ENCODE measurements around the gene SLC9A8.

The SLC9A8 gene

GRCh38 chr20:49865559-49865958 is 52.9 kb downstream of the SLC9A8 start:
- ATAC-seq = no peak
- TF ChIP-seq ARNTL (CRISPR knock-in tag; IDR thresholded peaks at IDR 0.05; ENCODE audit: borderline replicate concordance, low read depth) (no peak), ZNF8 (CRISPR knock-in tag; IDR thresholded peaks at IDR 0.05) (no peak), SNAI2 (CRISPR knock-in tag; IDR thresholded peaks at IDR 0.05) (no peak), TCF4 (CRISPR knock-in tag; IDR thresholded peaks at IDR 0.05; ENCODE audit: borderline replicate concordance) (no peak), ZC3H10 (CRISPR knock-in tag; IDR thresholded peaks at IDR 0.05) (no peak), GLIS3 (CRISPR knock-in tag; IDR thresholded peaks at IDR 0.05) (no peak), TOX (CRISPR knock-in tag; IDR thresholded peaks at IDR 0.05; ENCODE audit: borderline replicate concordance) (no peak), CREB5 (CRISPR knock-in tag; IDR thresholded peaks at IDR 0.05; ENCODE audit: low read depth) (no peak), ZFP3 (CRISPR knock-in tag; IDR thresholded peaks at IDR 0.05) (no peak), OSR1 (CRISPR knock-in tag; IDR thresholded peaks at IDR 0.05) (no peak), PPARA (CRISPR knock-in tag; IDR thresholded peaks at IDR 0.05; ENCODE audit: borderline replicate concordance) (no peak), RARB (CRISPR knock-in tag; IDR thresholded peaks at IDR 0.05) (no peak)

- TF ChIP-seq OSR1 (CRISPR knock-in tag; IDR thresholded peaks at IDR 0.05) (no peak), TSHZ2 (CRISPR knock-in tag; IDR thresholded peaks at IDR 0.05) (no peak), ZC3H10 (CRISPR knock-in tag; IDR thresholded peaks at IDR 0.05) (no peak), ESRRG (CRISPR knock-in tag; IDR thresholded peaks at IDR 0.05) (no peak), TOX (CRISPR knock-in tag; IDR thresholded peaks at IDR 0.05; ENCODE audit: borderline replicate concordance) (no peak), POU6F1 (CRISPR knock-in tag; IDR thresholded peaks at IDR 0.05; ENCODE audit: borderline replicate concordance, low read depth) (no peak), PPARA (CRISPR knock-in tag; IDR thresholded peaks at IDR 0.05; ENCODE audit: borderline replicate concordance) (no peak), ZNF70 (CRISPR knock-in tag; IDR thresholded peaks at IDR 0.05) (no peak)
- ATAC-seq = peak; percentile 30; the same call in 2 of the 3 replicates
Measured at GRCh38 chr20:49866051-49866450, 53.4 kb downstream of the SLC9A8 start.

GRCh38 chr20:49867453-49868215 is 55.0 kb downstream of the SLC9A8 start:
- ATAC-seq = no peak
- no peak for TF ChIP-seq SNAI2 (CRISPR knock-in tag; IDR thresholded peaks at IDR 0.05)
- TF ChIP-seq TCF4 (CRISPR knock-in tag; IDR thresholded peaks at IDR 0.05; ENCODE audit: borderline replicate concordance) = no peak
- no peak for TF ChIP-seq POU6F1 (CRISPR knock-in tag; IDR thresholded peaks at IDR 0.05; ENCODE audit: borderline replicate concordance, low read depth)
- no peak for TF ChIP-seq RARB (CRISPR knock-in tag; IDR thresholded peaks at IDR 0.05)
- TF ChIP-seq PATZ1 (CRISPR knock-in tag; IDR thresholded peaks at IDR 0.05; ENCODE audit: borderline replicate concordance) = no peak
- no peak for TF ChIP-seq ESRRG (CRISPR knock-in tag; IDR thresholded peaks at IDR 0.05)
- TF ChIP-seq CSDC2 (CRISPR knock-in tag; IDR thresholded peaks at IDR 0.05) = no peak
- TF ChIP-seq TSHZ2 (CRISPR knock-in tag; IDR thresholded peaks at IDR 0.05) = no peak
- no peak for TF ChIP-seq ZNF70 (CRISPR knock-in tag; IDR thresholded peaks at IDR 0.05)
- TF ChIP-seq ARNTL (CRISPR knock-in tag; IDR thresholded peaks at IDR 0.05; ENCODE audit: borderline replicate concordance, low read depth) = no peak
- no peak for TF ChIP-seq CSRNP3 (CRISPR knock-in tag; IDR thresholded peaks at IDR 0.05)
- TF ChIP-seq ISL1 (CRISPR knock-in tag; IDR thresholded peaks at IDR 0.05) = no peak
- TF ChIP-seq ZNF8 (CRISPR knock-in tag; IDR thresholded peaks at IDR 0.05) = no peak
- TF ChIP-seq CREB5 (CRISPR knock-in tag; IDR thresholded peaks at IDR 0.05; ENCODE audit: low read depth) = no peak
- no peak for TF ChIP-seq GLIS3 (CRISPR knock-in tag; IDR thresholded peaks at IDR 0.05)

Data from SK-N-SH treated with all-trans-retinoic acid at 6 μM for 48 hours (cell line).